22Rv1 (cell line): Measurements from ENCODE around the gene GLYATL2.

ENCODE experiments used
- CTCF ChIP-seq: fragments of 450-650 bp; IDR thresholded peaks from 2 replicates; pipeline ENCODE4 v1.5.1; 2017; ENCODE audit warnings: mild to moderate bottlenecking
- ZFX ChIP-seq: fragments of 450-650 bp; IDR thresholded peaks from 2 replicates; pipeline ENCODE4 v1.6.1; 2017; ENCODE audit warnings: antibody characterized with exemption, borderline replicate concordance

GRCh38 chr11:58832056-58832645, 12.4 kb downstream of the GLYATL2 start:
- TF ChIP-seq CTCF (no peak), ZFX (no peak)
